H1 (cell line): ENCODE data around the gene CAMK2G. TPM values are rescaled to one million over a fixed set of nuclear protein-coding genes. Genes with fewer than 3 reads are reported as not detected.

Source experiments
- ASH2L ChIP-seq: fragments of 200-600, 300-600 bp; sonication (generic); IDR thresholded peaks from one replicate; pipeline ENCODE4 v1.7.1; 2017; ENCODE audit warnings: low read length
- BRCA1 ChIP-seq: IDR thresholded peaks from 2 replicates; pipeline ENCODE4 v1.6.1; 2012; ENCODE audit warnings: low read depth, low read length, improper control_type of control experiment
- CEBPB ChIP-seq: IDR thresholded peaks from 2 replicates; pipeline ENCODE4 v1.6.1; 2012; ENCODE audit warnings: low read depth, low read length
- CHD1 ChIP-seq: IDR thresholded peaks from 2 replicates; pipeline ENCODE4 v1.6.1; 2012; ENCODE audit warnings: low read depth, low read length, improper control_type of control experiment
- EGR1 ChIP-seq: IDR thresholded peaks from 2 replicates; pipeline ENCODE4 v1.6.1; 2011; ENCODE audit warnings: low read depth, low read length, borderline replicate concordance
- EZH2 ChIP-seq: fragments of 200-600 bp; sonication (generic); IDR thresholded peaks from 2 replicates; pipeline ENCODE4 v1.7.1; 2012; ENCODE audit warnings: low read depth, mild to moderate bottlenecking, moderate library complexity, low read length, inconsistent platforms; ENCODE audit not compliant: severe bottlenecking
- GABPA ChIP-seq: IDR thresholded peaks from 2 replicates; pipeline ENCODE4 v1.6.1; 2011; ENCODE audit warnings: mild to moderate bottlenecking, low read length, moderate library complexity, borderline replicate concordance; ENCODE audit not compliant: insufficient read depth
- HDAC6 ChIP-seq: IDR thresholded peaks from one replicate; pipeline ENCODE4 v1.7.1; 2012; ENCODE audit warnings: low read depth, mild to moderate bottlenecking, inconsistent platforms, low read length, moderate library complexity
- NRF1 ChIP-seq: IDR thresholded peaks from 2 replicates; pipeline ENCODE4 v1.6.1; 2011; ENCODE audit warnings: mild to moderate bottlenecking, low read depth, low read length, improper control_type of control experiment
- PHF8 ChIP-seq: fragments of 200-600 bp; sonication (generic); conservative IDR thresholded peaks from 2 replicates; pipeline ENCODE4 v1.7.1; 2012; ENCODE audit warnings: low read depth, mild to moderate bottlenecking, inconsistent platforms, low read length, moderate library complexity
- RBBP5 ChIP-seq: IDR thresholded peaks from 2 replicates; pipeline ENCODE4 v1.7.1; 2012; ENCODE audit warnings: low read depth, mild to moderate bottlenecking, inconsistent platforms, low read length, moderate library complexity, borderline replicate concordance
- RFX5 ChIP-seq: IDR thresholded peaks from 2 replicates; pipeline ENCODE4 v1.6.1; 2011; ENCODE audit warnings: low read depth, low read length, improper control_type of control experiment, borderline replicate concordance
- SP2 ChIP-seq: IDR thresholded peaks from 2 replicates; pipeline ENCODE4 v1.6.1; 2012; ENCODE audit warnings: mild to moderate bottlenecking, low read length, inconsistent platforms
- SRF ChIP-seq: IDR thresholded peaks from 2 replicates; pipeline ENCODE4 v1.6.1; 2011; ENCODE audit warnings: mild to moderate bottlenecking, low read depth, low read length, moderate library complexity
- SUZ12 ChIP-seq: fragments of 200-600 bp; sonication (generic); IDR thresholded peaks from 2 replicates; pipeline ENCODE4 v1.6.1; 2012; ENCODE audit warnings: mild to moderate bottlenecking, inconsistent platforms, low read length, moderate library complexity, mixed read lengths
- TBP ChIP-seq: IDR thresholded peaks from 2 replicates; pipeline ENCODE4 v1.6.1; 2011; ENCODE audit warnings: low read depth, low read length, improper control_type of control experiment
- ZNF274 ChIP-seq: IDR thresholded peaks from 2 replicates; pipeline ENCODE4 v1.7.0; 2012; ENCODE audit warnings: low read length, borderline replicate concordance; ENCODE audit errors: extremely low read depth
- polyA plus RNA-seq, 7 experiments: library from polyadenylated mRNA; depleted of rRNA in 3 of 7; stranded (reverse) in 5 of 7; unstranded in 2 of 7; fragments of >200 nt in 5 of 7; fragments of 200-250 nt in 2 of 7; gene quantifications; 1 replicate in 5 of 7; 2 replicates in 1 of 7; 4 replicates in 1 of 7; pipeline versions ENCODE4 v1.2.1 to v1.2.3, GENCODE V29; 2011 to 2013; ENCODE audit warnings: missing spikeins in 2 of 7, mixed read lengths in 2 of 7
- total RNA-seq: library from RNA; stranded (reverse); fragmentation: NEBNext Ultra II Directional; extraction: Animal tissue kit (Norgen Biotek cat#: 25700); gene quantifications from 2 replicates; pipeline ENCODE4 v1.2.1, GENCODE V29; 2021
- TF ChIP-seq, protein P1 (sequence below): IDR thresholded peaks from 2 replicates; pipeline ENCODE4 v1.6.1; 2012; ENCODE audit warnings: low read length, inconsistent platforms
- TF ChIP-seq, protein P2 (sequence below): IDR thresholded peaks from 2 replicates; pipeline ENCODE4 v1.6.1; 2012; ENCODE audit warnings: inconsistent platforms
- TF ChIP-seq, protein P3 (sequence below): IDR thresholded peaks from 2 replicates; pipeline ENCODE4 v1.6.1; 2011; ENCODE audit warnings: low read depth, mild to moderate bottlenecking, low read length; ENCODE audit not compliant: insufficient read depth
- TF ChIP-seq, protein P4 (sequence below): IDR thresholded peaks from 2 replicates; pipeline ENCODE4 v1.6.1; 2012; ENCODE audit warnings: inconsistent platforms

CAMK2G gene
- total and polyA plus RNA-seq, 2 of the 8 experiments (the other 6 are each of a cell fraction or from before 2014, with no cell fraction given), result 28.9 to 31.7 TPM

DNA sequence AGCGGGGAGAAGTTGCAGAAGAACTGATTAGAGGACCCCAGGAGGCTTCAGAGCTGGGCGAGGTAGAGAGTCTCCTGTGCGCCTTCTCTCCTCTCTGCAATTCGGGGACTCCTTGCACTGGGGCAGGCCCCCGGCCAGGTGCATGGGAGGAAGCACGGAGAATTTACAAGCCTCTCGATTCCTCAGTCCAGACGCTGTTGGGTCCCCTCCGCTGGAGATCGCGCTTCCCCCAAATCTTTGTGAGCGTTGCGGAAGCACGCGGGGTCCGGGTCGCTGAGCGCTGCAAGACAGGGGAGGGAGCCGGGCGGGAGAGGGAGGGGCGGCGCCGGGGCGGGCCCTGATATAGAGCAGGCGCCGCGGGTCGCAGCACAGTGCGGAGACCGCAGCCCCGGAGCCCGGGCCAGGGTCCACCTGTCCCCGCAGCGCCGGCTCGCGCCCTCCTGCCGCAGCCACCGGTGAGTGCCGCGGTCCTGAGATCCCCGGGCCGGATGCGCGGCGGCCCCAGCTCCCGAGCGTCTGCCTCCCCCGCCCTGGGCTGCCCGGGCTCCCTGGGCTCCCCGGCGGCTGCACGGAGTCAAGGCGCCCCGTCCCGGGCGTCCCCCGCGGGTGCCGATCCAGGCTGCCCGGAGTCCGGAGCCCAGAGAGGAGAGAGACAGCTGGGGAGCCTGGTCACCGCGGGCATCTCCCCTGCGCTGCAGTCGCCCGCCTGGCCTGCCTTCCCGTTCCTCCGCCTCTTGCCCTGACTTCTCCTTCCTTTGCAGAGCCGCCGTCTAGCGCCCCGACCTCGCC lies 36.6 kb upstream of the CAMK2G start, which contains the start of gene PLAU (continued):
- TF ChIP-seq, protein P1, sequence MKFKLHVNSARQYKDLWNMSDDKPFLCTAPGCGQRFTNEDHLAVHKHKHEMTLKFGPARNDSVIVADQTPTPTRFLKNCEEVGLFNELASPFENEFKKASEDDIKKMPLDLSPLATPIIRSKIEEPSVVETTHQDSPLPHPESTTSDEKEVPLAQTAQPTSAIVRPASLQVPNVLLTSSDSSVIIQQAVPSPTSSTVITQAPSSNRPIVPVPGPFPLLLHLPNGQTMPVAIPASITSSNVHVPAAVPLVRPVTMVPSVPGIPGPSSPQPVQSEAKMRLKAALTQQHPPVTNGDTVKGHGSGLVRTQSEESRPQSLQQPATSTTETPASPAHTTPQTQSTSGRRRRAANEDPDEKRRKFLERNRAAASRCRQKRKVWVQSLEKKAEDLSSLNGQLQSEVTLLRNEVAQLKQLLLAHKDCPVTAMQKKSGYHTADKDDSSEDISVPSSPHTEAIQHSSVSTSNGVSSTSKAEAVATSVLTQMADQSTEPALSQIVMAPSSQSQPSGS, result no peak
- TF ChIP-seq, protein P2, sequence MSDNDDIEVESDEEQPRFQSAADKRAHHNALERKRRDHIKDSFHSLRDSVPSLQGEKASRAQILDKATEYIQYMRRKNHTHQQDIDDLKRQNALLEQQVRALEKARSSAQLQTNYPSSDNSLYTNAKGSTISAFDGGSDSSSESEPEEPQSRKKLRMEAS, result peak; percentile 31; the same call in 1 of the 2 replicates
- TF ChIP-seq, protein P3, sequence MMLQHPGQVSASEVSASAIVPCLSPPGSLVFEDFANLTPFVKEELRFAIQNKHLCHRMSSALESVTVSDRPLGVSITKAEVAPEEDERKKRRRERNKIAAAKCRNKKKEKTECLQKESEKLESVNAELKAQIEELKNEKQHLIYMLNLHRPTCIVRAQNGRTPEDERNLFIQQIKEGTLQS, result no peak
- no peak for TF ChIP-seq SP2
- TF ChIP-seq ASH2L, result peak; percentile 98
- peak; percentile 56 for TF ChIP-seq EZH2
- peak; percentile 66 for TF ChIP-seq PHF8
- TF ChIP-seq SUZ12, result peak; percentile 59; the same call in 1 of the 2 replicates
- peak; percentile 71; the same call in 1 of the 2 replicates for TF ChIP-seq GABPA
- TF ChIP-seq RBBP5, result peak; percentile 91
- no peak for TF ChIP-seq ZNF274
- no peak for TF ChIP-seq SRF
- TF ChIP-seq EGR1, result peak; percentile 50; the same call in 1 of the 2 replicates
- TF ChIP-seq TBP, result peak; percentile 43; the same call in 1 of the 2 replicates
- TF ChIP-seq HDAC6, result no peak
- no peak for TF ChIP-seq NRF1
- TF ChIP-seq, protein P4, sequence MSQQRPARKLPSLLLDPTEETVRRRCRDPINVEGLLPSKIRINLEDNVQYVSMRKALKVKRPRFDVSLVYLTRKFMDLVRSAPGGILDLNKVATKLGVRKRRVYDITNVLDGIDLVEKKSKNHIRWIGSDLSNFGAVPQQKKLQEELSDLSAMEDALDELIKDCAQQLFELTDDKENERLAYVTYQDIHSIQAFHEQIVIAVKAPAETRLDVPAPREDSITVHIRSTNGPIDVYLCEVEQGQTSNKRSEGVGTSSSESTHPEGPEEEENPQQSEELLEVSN, result 0 out of 2 replicates have a peak, but pooled peaks have one; percentile 16
- TF ChIP-seq CHD1, result no peak
- TF ChIP-seq CEBPB, result no peak
- TF ChIP-seq BRCA1, result no peak
- TF ChIP-seq RFX5, result no peak
